Measurements from ENCODE around the gene STX10. TPM values are rescaled to one million over a fixed set of nuclear protein-coding genes. Genes with fewer than 3 reads are reported as not detected.
A peak's percentile ranks its signal among the peaks of the same experiment; 100 is the strongest.

The STX10 gene
- total RNA-seq: 10 to 100 TPM; 36.5 to 54.8 (median 43.0) TPM
- 10 to 100 TPM; 15.3 to 57.8 TPM for polyA plus RNA-seq
- long read RNA-seq, donor 1, transcript STX10-204 (8 exons, 1,136 nt): major isoform, 74 of 105 reads
- long read RNA-seq, donor 1, partial matches to known transcripts: 19 of 105 reads
- long read RNA-seq, donor 1, other reads (novel, unspliced or antisense): 5 of 105 reads
- long read RNA-seq, donor 2, transcript STX10-204 (8 exons, 1,136 nt): major isoform, 17 of 21 reads
- long read RNA-seq, donor 2, partial matches to known transcripts: 0 of 21 reads
- long read RNA-seq, donor 2, other reads (novel, unspliced or antisense): 0 of 21 reads
- long read RNA-seq, donor 3, transcript STX10-204 (8 exons, 1,136 nt): major isoform, 47 of 91 reads
- long read RNA-seq, donor 3, partial matches to known transcripts: 33 of 91 reads
- long read RNA-seq, donor 3, other reads (novel, unspliced or antisense): 6 of 91 reads

- Histone ChIP-seq H3K27ac (peak within 1 kb of the TSS; percentile 94 to 96), H3K4me1 (ENCODE audit: insufficient read depth) (peaks cover 9% of the 10 kb centered on the region), H3K36me3 (no peaks in the 10 kb centered on the region), H3K27me3 (no peaks in the 10 kb centered on the region), H3K9me3 (no peaks in the 10 kb centered on the region), H3K4me3 (peak within 1 kb of the TSS; percentile 87)
- DNase-seq: peak; percentile 96 to 97 (median 97)
- intact Hi-C loops (cut with DNase I): loop anchor here in 1 of 4 donors (5.0 kb wide), 1 partner anchor 53 kb away; no protein-coding TSS in a partner anchor
- 0 to 1% (median 0%) methylated on average over 51 of the region's 51 CpGs for WGBS, 3 donors
- TF ChIP-seq CTCF (IDR thresholded peaks at IDR 0.05) (peak; percentile 62 to 73 (median 72)), POLR2A (IDR thresholded peaks at IDR 0.05) (peak; percentile 93), EP300 (IDR thresholded peaks at IDR 0.05) (peak; percentile 7)
These were observed at the start of gene STX10, which contains the start of gene IER2 for GRCh38 chr19:13150187-13150930. TSS of gene STX10 (minus strand) at chr19:13150375. CDS start at chr19:13150173, 202 bp downstream. TSS of gene IER2 (plus strand) at chr19:13150411. CDS start at chr19:13153187, 2,776 bp downstream.

- no peaks in the 10 kb centered on the region for H3K9me3 ChIP-seq
- WGBS, 3 donors: 82 to 87% (median 87%) methylated on average over 18 of the region's 18 CpGs
- TF ChIP-seq CTCF (IDR thresholded peaks at IDR 0.05): no peak
- no peak for TF ChIP-seq EP300 (IDR thresholded peaks at IDR 0.05)
- TF ChIP-seq POLR2A (IDR thresholded peaks at IDR 0.05): no peak
- no peaks in the 10 kb centered on the region for H3K36me3 ChIP-seq
- no peaks in the 10 kb centered on the region for H3K27me3 ChIP-seq
- H3K4me3 ChIP-seq: no peak overlapping the region
- no peak for DNase-seq
- intact Hi-C loops (cut with DNase I): loop anchor here in 1 of 4 donors (1.0 kb wide), 1 partner anchor 44 kb away; no protein-coding TSS in a partner anchor
- H3K27ac ChIP-seq: no peak overlapping the region
- H3K4me1 ChIP-seq (ENCODE audit: insufficient read depth): no peaks in the 10 kb centered on the region
These were observed 48.5 kb upstream of the STX10 start for GRCh38 chr19:13198634-13199033.

- intact Hi-C loops (cut with DNase I): no loop called here
- H3K4me3 ChIP-seq: no peak overlapping the region
- H3K27ac ChIP-seq: no peak overlapping the region
- H3K9me3 ChIP-seq: no peaks in the 10 kb centered on the region
- H3K4me1 ChIP-seq (ENCODE audit: insufficient read depth): no peaks in the 10 kb centered on the region
- 69 to 77% (median 76%) methylated on average over 11 of the region's 11 CpGs for WGBS, 3 donors
- H3K27me3 ChIP-seq: no peaks in the 10 kb centered on the region
- no peaks in the 10 kb centered on the region for H3K36me3 ChIP-seq
- DNase-seq: no peak
- TF ChIP-seq CTCF (IDR thresholded peaks at IDR 0.05): no peak
- no peak for TF ChIP-seq EP300 (IDR thresholded peaks at IDR 0.05)
- no peak for TF ChIP-seq POLR2A (IDR thresholded peaks at IDR 0.05)
These were observed 45.5 kb upstream of the STX10 start for GRCh38 chr19:13195678-13196077.

GRCh38 chr19:13190781-13191540, 40.8 kb upstream of the STX10 start:
- intact Hi-C loops (cut with DNase I): no loop called here
- H3K4me3 ChIP-seq: no peak overlapping the region
- WGBS, 3 donors: 74 to 79% (median 76%) methylated on average over 19 of the region's 19 CpGs

More at GRCh38 chr19:13190781-13191540, 40.8 kb upstream of the STX10 start:
- Histone ChIP-seq H3K27ac (no peak overlapping the region), H3K36me3 (no peaks in the 10 kb centered on the region), H3K4me1 (ENCODE audit: insufficient read depth) (no peaks in the 10 kb centered on the region), H3K9me3 (no peaks in the 10 kb centered on the region), H3K27me3 (no peaks in the 10 kb centered on the region)
- no peak for DNase-seq
- TF ChIP-seq EP300 (IDR thresholded peaks at IDR 0.05) (no peak), CTCF (IDR thresholded peaks at IDR 0.05) (no peak), POLR2A (IDR thresholded peaks at IDR 0.05) (no peak)
